ENCODE data around the gene ZNF345. TPM values are rescaled to one million over a fixed set of nuclear protein-coding genes. Genes with fewer than 3 reads are reported as not detected.

The ZNF345 gene
- total and polyA plus RNA-seq, 2 of the 8 experiments (the other 6 are each of a cell fraction or from before 2014, with no cell fraction given): 3.2 to 5.1 TPM

DNA sequence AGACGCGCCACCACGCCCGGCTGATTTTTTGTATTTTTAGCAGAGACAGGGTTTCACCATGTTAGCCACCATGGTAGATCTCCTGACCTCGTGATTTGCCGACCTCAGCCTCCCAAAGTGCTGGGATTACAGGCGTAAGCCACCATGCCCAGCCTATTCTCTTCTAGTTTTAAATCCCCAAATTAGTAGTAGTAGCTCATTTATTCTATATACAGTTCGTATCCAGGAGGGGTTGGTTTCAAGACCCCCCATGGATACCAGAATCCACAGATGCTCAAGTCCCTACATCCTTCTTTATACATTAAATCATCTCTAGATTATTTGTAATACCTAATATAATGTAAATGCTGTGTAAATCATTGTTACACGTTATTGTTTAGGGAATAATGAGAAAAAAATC lies 67.4 kb downstream of the ZNF345 start:
- ChIA-PET CTCF (ENCODE audit: partially characterized antibody) (no interaction called here), POLR2A (ENCODE audit: partially characterized antibody) (no interaction called here)
- H3K23ac ChIP-seq (ENCODE audit: insufficient read length): no peak overlapping the region
- no peak overlapping the region for H3K9ac ChIP-seq (replicated peaks in 1 of 4; ENCODE audit: extremely low read depth in 1 of 4, low read depth in 3 of 4, low read length in 3 of 4)
- H3K18ac ChIP-seq (ENCODE audit: extremely low read depth, low read length): no peak overlapping the region
- FAIRE-seq: no peak
- H3K27ac ChIP-seq (ENCODE audit: low read depth, low read length): no peak overlapping the region
- no peak overlapping the region for H4K8ac ChIP-seq (ENCODE audit: extremely low read depth, insufficient read depth, low read length)
- H3K27me3 ChIP-seq (replicated peaks in 1 of 4; ENCODE audit: control insufficient read depth in 3 of 4, extremely low read depth in 1 of 4, insufficient read depth in 3 of 4, low read length in 3 of 4): no peaks in the 10 kb centered on the region
- peaks cover 6% of the 10 kb centered on the region for H3K23me2 ChIP-seq (ENCODE audit: low read depth, low read length)
- peaks cover 0 to 11% (median 5%) of the 10 kb centered on the region in 4 experiments; a peak in 4 of 8 replicates for H3K36me3 ChIP-seq (ENCODE audit: control insufficient read depth in 2 of 4, insufficient read depth in 4 of 4, low read length in 3 of 4)
- no peak overlapping the region for H3K14ac ChIP-seq (ENCODE audit: insufficient read length)
- no peaks in the 10 kb centered on the region for H4K20me1 ChIP-seq (replicated peaks in 1 of 2; ENCODE audit: control insufficient read depth in 1 of 2, insufficient read depth in 2 of 2, low read length in 2 of 2)
- no peak overlapping the region for H2BK5ac ChIP-seq (ENCODE audit: low read depth, low read length)
- H2AFZ ChIP-seq (ENCODE audit: low read length): no peak overlapping the region
- no peak overlapping the region for H3K4ac ChIP-seq (replicated peaks; ENCODE audit: insufficient read length, low read depth, low read length)
- no peak overlapping the region for H2BK120ac ChIP-seq (replicated peaks; ENCODE audit: low read depth, low read length)
- H3K4me2 ChIP-seq (ENCODE audit: insufficient read depth in 1 of 2, low read depth in 2 of 2, low read length in 2 of 2): no peak overlapping the region
- H3K4me3 ChIP-seq (ENCODE audit: extremely low read depth in 1 of 4, insufficient read depth in 2 of 4, low read depth in 3 of 4, low read length in 4 of 4): no peak overlapping the region
- H2BK15ac ChIP-seq (ENCODE audit: low read length): no peak overlapping the region
- H3K9me3 ChIP-seq (ENCODE audit: insufficient read depth in 2 of 2, low read depth in 1 of 2, low read length in 1 of 2): peaks cover 15 to 19% of the 10 kb centered on the region in 2 experiments; a peak in 2 of 4 replicates
- WGBS, 2 experiments (ENCODE audit: extremely low coverage in 1 of 2, insufficient coverage in 1 of 2, insufficient read length in 1 of 2, insufficient replicate concordance in 2 of 2, low coverage in 1 of 2, low lambda C conversion rate in 2 of 2, missing lambda C conversion rate in 1 of 2): 95% methylated on average over 9 of the region's 9 CpGs; no CpG with 5 or more reads in 1 of the 2 experiments
- no peak overlapping the region for H2AK5ac ChIP-seq (ENCODE audit: low read depth, low read length)
- no peak overlapping the region for H4K91ac ChIP-seq (replicated peaks; ENCODE audit: insufficient read length, low read length)
- H2BK20ac ChIP-seq (ENCODE audit: low read length): no peak overlapping the region
- peaks cover 4% of the 10 kb centered on the region for H3K79me1 ChIP-seq (ENCODE audit: low read depth, low read length)
- no peak overlapping the region for H4K5ac ChIP-seq (ENCODE audit: insufficient read length, low read depth, low read length)
- no peak overlapping the region for H3K56ac ChIP-seq (replicated peaks; ENCODE audit: insufficient read length, low read depth, low read length)
- DNase-seq (ENCODE audit: low read depth in 1 of 2, low spot score in 2 of 2): no peak
- peaks cover 0 to 4% (median 2%) of the 10 kb centered on the region in 4 experiments; a peak in 2 of 7 replicates for H3K4me1 ChIP-seq (replicated peaks in 1 of 4; ENCODE audit: control insufficient read depth in 3 of 4, insufficient read depth in 4 of 4, low read length in 3 of 4)
- H3K79me2 ChIP-seq (ENCODE audit: control insufficient read depth in 1 of 2, insufficient read depth in 2 of 2, low read length in 2 of 2): no peaks in the 10 kb centered on the region; a peak in 1 of 4 replicates
- no peak overlapping the region for H2BK12ac ChIP-seq (ENCODE audit: low read depth, low read length)
- TF ChIP-seq SAP30 (IDR thresholded peaks at IDR 0.05; ENCODE audit: insufficient read depth, insufficient replicate concordance, low read length) (no peak), CTBP2 (IDR thresholded peaks at IDR 0.05; ENCODE audit: borderline replicate concordance, insufficient read depth, insufficient read length, low read length) (no peak), GTF2F1 (IDR thresholded peaks at IDR 0.05; ENCODE audit: borderline replicate concordance, low read depth, low read length) (no peak), CEBPB (IDR thresholded peaks at IDR 0.05; ENCODE audit: low read depth, low read length) (no peak)

Data from H1 (cell line).